NOMO-1 treated with DMSO at 0.1 percent for 48 hours (cell line): Measurements from ENCODE around the gene BST1.

Experiments
- DNase-seq: peaks from one replicate; lab custom pipeline; 2025; ENCODE audit not compliant: unreplicated experiment; lab: John Stamatoyannopoulos, UW

The BST1 gene

DNA sequence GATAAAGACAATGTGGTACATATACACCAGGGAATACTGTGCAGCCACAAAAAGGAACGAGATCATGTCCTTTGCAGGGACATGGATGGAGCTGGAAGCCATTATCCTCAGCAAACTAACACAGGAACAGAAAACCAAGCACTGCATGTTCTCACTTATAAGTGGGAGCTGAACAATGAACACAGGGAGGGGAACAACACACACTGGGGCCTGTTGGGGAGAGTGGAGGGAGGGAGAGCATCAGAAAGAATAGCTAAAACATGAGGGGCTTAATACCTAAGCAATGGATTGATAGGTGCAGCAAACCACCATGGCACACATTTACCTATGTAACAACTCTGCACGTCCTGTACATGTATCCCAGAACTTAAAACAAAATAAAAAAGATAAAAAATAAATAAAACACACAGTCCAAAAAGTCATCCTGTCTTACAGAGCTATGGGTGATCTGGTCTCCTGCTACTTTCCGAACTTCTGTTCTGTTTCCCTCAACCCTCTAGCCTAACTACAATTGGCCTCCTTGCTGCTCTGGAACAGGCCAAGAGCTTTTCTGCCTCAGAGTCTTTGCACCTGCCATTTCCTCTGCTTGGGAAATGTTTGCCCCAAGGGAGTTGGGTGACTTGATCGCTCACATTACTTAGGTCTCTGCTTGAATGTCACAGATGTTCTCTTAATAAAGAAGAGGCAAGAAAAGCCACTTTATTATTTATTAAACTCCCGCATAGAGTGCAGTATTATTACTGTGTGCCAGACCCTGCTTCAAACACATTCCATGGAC is 74.2 kb downstream of the BST1 start:
- no peak for DNase-seq

- DNase-seq, result no peak
These were observed 74.9 kb downstream of the BST1 start for GRCh38 chr4:15777697-15778288.

- peak; percentile 70 for DNase-seq
These were observed 75.7 kb downstream of the BST1 start, which contains the start of gene CD38 for GRCh38 chr4:15778289-15779241. CD38 (plus strand) TSS chr4:15778328; CDS start chr4:15778415, 87 bp downstream.

- DNase-seq, result no peak
These were observed 76.4 kb downstream of the BST1 start for GRCh38 chr4:15779306-15779705.

DNA sequence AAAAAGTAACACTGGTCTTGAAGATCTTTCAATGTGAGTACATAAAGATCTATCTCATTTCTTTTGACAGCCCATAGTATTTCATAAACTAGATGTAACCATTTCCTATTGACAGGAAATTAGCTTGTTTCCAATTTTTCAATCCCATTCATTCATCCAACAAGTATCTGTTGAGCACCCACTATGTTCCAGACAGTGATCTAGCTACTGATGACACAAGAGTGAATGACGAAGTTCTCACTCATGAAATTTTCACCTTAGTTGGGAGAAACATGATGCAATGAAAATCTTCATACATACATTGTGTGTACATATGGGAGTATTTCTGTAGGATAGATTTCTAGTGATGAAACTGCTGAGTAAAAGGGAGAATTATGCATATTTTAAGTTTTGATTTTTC is 76.9 kb downstream of the BST1 start:
- no peak for DNase-seq

DNA sequence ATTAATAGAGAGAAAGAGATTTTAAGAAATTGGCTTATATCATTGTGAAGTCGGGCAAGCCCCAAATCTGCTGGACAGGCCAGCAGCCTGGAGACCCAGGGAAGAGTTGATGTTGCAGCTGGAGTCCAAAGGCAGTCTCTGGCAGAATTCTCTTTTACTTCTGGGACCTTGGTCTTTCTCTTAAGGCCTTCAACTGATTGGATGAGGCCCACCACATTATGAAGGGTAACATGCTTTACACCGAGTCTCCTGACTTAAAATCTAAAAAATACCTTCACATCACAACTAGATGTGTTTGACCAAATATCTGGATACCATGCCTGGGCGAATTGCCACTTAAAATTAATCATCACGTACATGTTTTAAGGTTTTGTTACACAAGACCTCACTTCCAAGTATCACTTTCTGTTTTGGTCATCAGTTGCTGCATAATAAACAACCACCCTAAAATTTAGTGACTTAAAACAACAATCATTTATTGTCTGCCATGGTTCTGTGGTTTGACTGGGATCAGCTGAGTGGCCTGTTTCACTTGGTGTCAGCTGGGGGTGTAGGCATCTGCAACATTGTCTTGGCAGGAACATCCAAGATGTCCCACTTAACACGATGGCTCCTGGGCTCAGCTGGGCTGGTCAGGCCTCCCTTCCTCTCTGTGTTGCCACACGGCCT is 78.7 kb downstream of the BST1 start:
- DNase-seq, result peak; percentile 39
